CD4-positive, alpha-beta T cell treated with Interleukin-4 for 1 hour (primary cell): ENCODE measurements around the gene SUCNR1.
A peak's percentile ranks its signal among the peaks of the same experiment; 100 is the strongest.
"Not testable (repeated sequence)": the region's sequence is repeated elsewhere in the genome, so short reads cannot be mapped to it uniquely, and the experiment has no call there.

Experiments
- DNase-seq, 2 donors: peaks; one replicate each; pipeline ENCODE4 v3.0.0-alpha.2; 2020 to 2022

Gene SUCNR1

DNA sequence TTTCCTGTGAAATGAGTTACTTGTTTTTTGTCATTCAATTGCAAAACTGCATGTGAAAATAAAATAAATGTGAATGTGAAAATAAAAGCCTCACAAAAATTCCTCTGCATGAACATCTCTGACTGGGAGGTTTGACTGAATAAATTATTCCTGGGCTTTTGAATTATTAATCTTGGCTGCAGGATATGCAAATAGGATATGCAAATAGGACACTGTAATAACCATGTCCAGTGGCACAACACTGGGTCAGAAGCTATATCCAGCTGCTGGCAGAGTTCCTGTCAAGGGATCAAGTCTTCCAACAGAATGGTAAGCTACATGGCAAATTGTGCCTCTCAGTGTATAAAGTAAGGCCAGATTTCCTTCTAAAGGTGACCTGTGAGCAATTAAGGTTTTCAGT, at the start of gene SUCNR1:
Gene SUCNR1, plus strand, starts transcription at position 246 of the 400 bp plus-strand sequence. CDS start 6,250 bp downstream, outside the sequence.
- no peak for DNase-seq

- no peak for DNase-seq
These were observed 45.6 kb upstream of the SUCNR1 start for GRCh38 chr3:151827816-151828215.

DNA sequence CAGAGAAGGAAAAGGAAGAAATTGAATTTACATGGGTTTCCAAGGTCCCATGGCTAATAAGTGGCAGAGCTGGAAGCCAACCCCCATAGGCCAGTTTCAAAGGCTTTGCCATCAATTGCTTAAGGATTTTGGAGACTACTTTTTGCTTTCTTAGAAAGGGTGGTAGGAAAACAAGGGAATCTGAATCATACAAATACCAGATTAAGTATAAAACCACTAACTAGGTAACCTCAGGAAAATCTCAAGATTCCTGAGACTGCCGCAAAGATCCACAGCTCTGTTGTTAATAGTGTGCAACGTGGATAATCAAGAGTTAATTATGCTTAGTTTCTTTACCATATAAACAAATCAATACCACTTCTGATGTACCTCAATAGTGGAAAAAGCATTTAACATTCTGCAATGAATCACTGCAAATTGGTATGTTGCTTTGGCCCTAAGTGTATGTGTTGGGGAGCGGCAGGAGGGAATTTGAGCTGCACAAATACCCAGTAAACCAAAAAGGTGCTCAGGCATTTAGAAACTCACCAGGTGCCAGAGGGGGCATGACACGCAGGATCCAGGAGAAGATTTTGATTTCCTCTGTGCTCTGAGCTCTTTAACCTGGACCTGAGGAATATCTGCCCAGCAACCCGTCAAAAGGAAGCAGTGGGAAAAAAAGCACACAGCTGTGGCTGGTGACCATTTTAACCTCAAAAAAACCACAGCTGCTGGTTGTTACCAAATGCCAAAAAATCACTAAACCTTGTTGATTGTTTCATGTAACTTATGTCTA, 37.5 kb upstream of the SUCNR1 start:
- DNase-seq: no peak

GRCh38 chr3:151837057-151837456, 36.4 kb upstream of the SUCNR1 start:
- no peak for DNase-seq

DNA sequence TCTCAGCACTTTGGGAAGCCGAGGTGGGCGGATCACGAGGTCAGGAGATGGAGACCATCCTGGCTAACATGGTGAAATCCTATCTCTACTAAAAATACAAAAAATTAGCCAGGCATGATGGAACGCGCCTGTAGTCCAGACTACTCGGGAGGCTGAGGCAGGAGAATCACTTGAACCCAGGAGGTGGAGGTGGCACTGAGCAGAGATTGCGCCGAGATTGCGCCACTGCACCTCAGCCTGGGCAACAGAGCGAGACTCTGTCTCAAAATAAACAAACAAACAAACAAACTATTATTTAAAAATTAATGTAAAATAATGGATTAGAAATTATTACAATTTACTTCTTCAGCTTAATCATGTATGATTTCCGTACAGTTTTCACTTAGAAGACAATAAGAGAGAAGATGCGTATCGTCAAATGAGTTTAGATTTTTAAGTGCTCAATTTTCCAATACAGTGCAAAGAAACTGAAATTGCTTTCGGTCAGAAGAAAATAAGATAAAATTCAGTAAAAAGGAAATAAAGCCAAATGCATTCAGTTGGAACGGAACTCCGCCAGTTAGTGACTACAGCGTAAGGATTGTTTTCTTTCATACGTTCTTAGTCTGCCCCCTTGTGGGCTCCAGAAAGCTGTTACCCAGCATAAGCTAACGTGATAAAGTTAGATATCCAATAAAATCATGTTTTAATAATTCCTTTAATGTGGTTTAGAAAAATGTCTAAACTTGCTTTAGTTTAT, 34.7 kb upstream of the SUCNR1 start:
- peak; percentile 43 to 44 for DNase-seq

DNA sequence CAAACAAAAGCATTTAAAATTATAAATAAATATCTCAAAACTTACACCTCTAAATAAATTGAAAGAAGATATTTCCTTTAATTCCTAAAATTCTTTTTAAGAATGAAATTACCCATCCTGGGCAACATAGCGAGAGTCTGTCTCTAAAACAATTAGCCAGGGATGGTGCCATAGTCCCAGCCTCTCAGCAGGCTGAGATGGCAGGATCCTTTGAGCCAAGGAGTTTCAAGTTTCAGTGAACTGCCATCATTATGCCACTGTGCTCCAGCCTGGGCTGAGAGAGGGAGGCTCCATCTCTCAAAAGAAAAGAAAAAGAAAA, 34.2 kb upstream of the SUCNR1 start:
- no peak for DNase-seq

DNA sequence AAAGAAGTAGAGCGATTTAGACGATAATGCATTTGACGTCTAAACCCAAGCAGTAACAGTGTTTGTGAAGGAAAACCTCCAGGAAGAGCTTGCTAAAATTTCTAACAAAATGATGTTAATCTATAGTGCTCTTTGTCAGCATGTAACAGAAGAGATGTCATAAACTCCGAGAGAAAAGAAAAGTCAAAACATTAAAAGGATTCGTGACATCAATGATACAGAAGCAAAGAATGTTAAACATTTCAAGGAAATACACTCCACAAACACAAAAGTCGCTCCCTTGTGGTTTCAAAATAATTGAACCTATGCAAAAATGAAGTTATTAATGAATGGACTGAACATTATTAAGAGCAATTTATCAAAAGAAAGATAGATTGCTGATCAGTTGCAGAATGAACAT, 31.6 kb upstream of the SUCNR1 start:
- no peak for DNase-seq

GRCh38 chr3:151843275-151843674, 30.2 kb upstream of the SUCNR1 start:
- DNase-seq: no peak

GRCh38 chr3:151845306-151845905, 28.0 kb upstream of the SUCNR1 start:
- no peak for DNase-seq

GRCh38 chr3:151850065-151850464, 23.4 kb upstream of the SUCNR1 start:
- DNase-seq: not testable (repeated sequence)

- no peak for DNase-seq
These were observed 21.2 kb upstream of the SUCNR1 start for GRCh38 chr3:151852074-151852811.

DNA sequence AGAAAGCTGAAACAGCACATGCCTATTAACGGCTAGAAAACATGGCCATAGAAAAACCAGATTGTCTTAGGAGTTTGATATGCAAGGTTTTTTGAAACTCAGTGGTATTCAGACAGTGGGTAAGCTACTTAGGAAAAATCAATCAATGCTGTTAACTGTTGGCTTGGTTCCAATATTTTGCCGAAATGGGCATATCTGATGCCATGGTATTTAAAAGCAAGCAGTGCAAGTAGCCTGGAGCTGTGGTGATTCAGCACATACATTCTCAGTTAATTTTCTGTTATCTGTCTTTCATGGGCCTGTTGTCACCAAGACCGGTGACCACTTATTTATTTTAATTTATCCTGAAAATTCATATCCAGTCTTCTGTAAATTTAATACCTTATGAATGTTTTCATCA, 17.3 kb upstream of the SUCNR1 start:
- DNase-seq: no peak

- DNase-seq: no peak
These were observed 16.8 kb upstream of the SUCNR1 start for GRCh38 chr3:151856641-151857040.

GRCh38 chr3:151859233-151859673, 14.2 kb upstream of the SUCNR1 start:
- DNase-seq: no peak

- no peak for DNase-seq
These were observed 13.5 kb upstream of the SUCNR1 start for GRCh38 chr3:151859905-151860304.

DNA sequence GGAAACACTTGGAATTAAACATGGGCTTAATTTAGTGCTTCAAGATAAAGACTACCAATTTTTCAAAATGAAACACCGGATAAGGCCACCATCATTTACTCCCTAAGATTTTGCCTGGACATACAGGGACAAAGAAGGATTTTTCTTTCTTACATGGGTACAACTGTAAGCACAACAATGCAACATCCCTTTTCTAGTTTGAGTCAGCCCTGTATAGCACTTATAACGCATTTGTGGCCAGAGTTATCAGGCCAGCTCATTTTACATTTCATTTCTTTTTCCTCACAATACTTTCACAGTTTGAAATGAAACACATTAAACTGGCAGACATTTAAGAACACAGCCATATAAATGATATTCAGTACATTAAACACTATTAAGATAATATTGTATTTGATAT, 9.8 kb upstream of the SUCNR1 start:
- DNase-seq: no peak

DNA sequence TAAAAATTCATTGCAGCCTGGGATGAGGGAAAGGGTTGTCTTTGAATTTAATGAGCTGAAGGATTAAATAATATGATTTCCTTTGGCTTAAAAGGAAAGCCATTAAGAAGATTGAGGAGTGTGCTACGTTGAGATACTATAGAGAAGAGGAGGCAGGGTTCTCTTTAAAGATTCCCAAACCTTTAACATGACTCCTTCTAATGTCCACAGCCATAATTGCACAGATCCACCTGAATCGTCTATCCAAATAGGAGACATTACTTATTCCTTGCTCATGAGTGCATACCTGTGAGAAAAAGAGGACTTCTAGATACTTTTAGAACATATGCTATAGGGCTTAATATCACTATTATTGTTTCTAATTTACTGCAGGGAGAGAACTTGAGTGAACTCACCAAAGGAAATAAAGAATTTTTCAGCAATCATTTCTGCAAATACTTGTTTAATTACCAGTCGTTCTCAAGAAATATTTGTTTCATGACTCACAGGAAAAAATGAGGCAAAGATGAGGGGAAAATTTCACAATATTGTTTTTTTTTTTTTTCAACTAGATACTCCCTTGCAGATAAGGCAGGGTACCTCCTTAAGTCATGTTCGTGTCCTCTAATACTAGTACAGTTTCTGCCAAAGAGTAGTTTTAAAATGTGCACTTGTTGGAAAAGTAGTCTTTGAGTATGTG, 8.9 kb upstream of the SUCNR1 start:
- no peak for DNase-seq

DNA sequence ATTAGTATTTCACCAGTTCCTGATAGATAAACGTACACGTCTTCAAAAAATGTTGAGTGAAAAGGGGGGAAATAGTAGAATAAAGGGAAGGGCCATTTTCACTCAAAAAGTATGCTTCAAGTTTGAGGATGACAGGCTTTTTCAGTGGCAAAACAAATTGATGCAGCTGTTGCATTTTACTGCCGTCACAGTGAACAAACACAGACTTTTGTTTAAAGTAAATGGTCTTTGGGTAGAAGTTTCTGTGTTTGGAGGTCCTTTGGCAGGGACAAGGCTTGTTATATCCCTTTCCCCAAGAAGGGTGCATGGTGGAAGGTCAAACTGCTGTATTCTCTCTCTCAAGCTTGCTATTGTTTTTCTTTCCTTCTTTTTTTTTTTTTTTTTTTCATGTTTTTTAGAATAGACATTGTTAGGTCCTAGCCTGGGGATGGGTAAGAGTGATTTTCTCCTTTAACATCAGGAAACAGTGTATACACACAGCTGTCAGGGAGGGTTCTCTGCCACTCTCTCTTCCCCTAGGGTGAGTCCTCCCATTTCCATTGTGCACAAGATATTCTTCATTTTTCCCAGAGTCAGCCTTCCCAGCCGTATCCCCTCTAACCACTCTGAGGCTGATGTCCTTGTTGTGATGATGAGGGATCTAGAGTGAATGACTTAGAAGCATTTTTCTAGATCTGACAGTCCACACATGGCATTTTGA, 6.6 kb upstream of the SUCNR1 start:
- DNase-seq: no peak

GRCh38 chr3:151867666-151868065, 5.8 kb upstream of the SUCNR1 start:
- DNase-seq: no peak

- DNase-seq: no peak
These were observed 4.3 kb upstream of the SUCNR1 start for GRCh38 chr3:151869181-151869580.

DNA sequence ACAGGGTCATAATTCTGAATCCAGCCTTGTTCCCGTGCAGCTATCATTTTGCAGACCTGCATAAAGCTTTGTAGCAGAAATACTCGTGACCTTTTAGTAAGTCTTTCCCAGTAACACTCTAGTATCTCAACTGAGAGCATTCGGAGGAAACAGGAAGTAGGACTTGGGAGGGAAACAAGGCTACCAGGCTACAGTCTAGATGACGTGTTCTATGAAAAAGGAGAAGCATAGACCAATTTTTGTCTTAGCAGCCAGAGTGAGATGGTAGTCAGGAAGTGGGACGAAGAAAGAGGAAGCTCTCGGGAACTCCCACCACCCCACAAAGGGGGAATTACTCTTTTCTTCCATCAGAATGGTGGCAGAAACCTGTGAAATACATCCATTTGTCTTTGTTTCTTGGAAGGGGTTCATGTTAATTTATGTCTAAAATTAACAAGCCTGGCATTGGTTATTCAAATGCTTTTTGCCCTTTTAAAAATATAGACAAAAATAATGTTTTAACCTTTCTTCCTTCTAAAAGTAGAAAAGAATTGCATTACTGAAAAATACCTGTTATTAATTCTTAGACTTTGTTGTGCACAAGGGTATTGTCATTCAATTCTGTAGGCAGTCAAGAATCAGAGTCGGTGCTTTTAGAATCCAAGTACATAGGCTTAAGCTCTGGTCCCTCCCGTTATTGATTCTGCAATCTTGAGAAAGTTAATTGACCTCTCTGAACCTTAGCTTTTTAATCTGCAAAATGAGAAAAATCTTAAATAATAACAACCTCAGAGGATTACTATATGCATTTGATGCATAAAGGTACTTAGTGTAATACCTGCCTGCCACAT, 1.6 kb upstream of the SUCNR1 start:
- peak; percentile 39 to 63 for DNase-seq
